HEK293 (cell line): Measurements from ENCODE around the gene HOXB13.

ENCODE experiments used
- BCL11A ChIP-seq: fragments of 450-650 bp; formaldehyde crosslinking; IDR thresholded peaks from 2 replicates; pipeline ENCODE4 v1.5.1; 2016; ENCODE audit warnings: low read depth, missing biosample characterization, missing genetic modification characterization
- FEZF1 ChIP-seq: fragments of 450-650 bp; formaldehyde crosslinking; IDR thresholded peaks from 2 replicates; pipeline ENCODE4 v1.5.1; 2016; ENCODE audit warnings: missing biosample characterization, missing genetic modification characterization
- GLI2 ChIP-seq: fragments of 450-650 bp; formaldehyde crosslinking; IDR thresholded peaks from 2 replicates; pipeline ENCODE4; 2017; ENCODE audit warnings: missing biosample characterization, missing genetic modification characterization, low read depth, borderline replicate concordance
- GLIS2 ChIP-seq: fragments of 450-650 bp; formaldehyde crosslinking; IDR thresholded peaks from 2 replicates; pipeline ENCODE4 v1.5.1; 2016; ENCODE audit warnings: missing biosample characterization, missing genetic modification characterization
- MZF1 ChIP-seq: fragments of 450-650 bp; formaldehyde crosslinking; IDR thresholded peaks from 2 replicates; pipeline ENCODE4 v1.5.1; 2017; ENCODE audit warnings: missing biosample characterization, missing genetic modification characterization, borderline replicate concordance
- ZFHX2 ChIP-seq: fragments of 450-650 bp; formaldehyde crosslinking; conservative IDR thresholded peaks from 2 replicates; pipeline ENCODE4 v1.5.1; 2016; ENCODE audit warnings: missing biosample characterization, missing genetic modification characterization
- ZNF155 ChIP-seq: fragments of 450-650 bp; formaldehyde crosslinking; IDR thresholded peaks from 2 replicates; pipeline ENCODE4 v1.5.1; 2016; ENCODE audit warnings: missing biosample characterization, missing genetic modification characterization
- ZNF169 ChIP-seq: fragments of 450-650 bp; formaldehyde crosslinking; IDR thresholded peaks from 2 replicates; pipeline ENCODE4 v1.5.1; 2016; ENCODE audit warnings: missing biosample characterization, missing genetic modification characterization
- ZNF211 ChIP-seq: fragments of 450-650 bp; formaldehyde crosslinking; IDR thresholded peaks from 2 replicates; pipeline ENCODE4 v1.5.1; 2016; ENCODE audit warnings: low read depth, missing biosample characterization, missing genetic modification characterization
- ZNF473 ChIP-seq: fragments of 450-650 bp; formaldehyde crosslinking; IDR thresholded peaks from 2 replicates; pipeline ENCODE4 v1.5.1; 2017; ENCODE audit warnings: missing biosample characterization, missing genetic modification characterization
- ZNF521 ChIP-seq: fragments of 450-650 bp; formaldehyde crosslinking; IDR thresholded peaks from 2 replicates; pipeline ENCODE4 v1.5.1; 2017; ENCODE audit warnings: missing biosample characterization, mild to moderate bottlenecking, missing genetic modification characterization
- ZNF544 ChIP-seq: fragments of 450-650 bp; formaldehyde crosslinking; IDR thresholded peaks from 2 replicates; pipeline ENCODE4 v1.5.0; 2017; ENCODE audit warnings: missing biosample characterization, missing genetic modification characterization
- ZNF548 ChIP-seq: fragments of 450-650 bp; formaldehyde crosslinking; IDR thresholded peaks from 2 replicates; pipeline ENCODE4 v1.5.1; 2016; ENCODE audit warnings: missing biosample characterization, missing genetic modification characterization
- ZNF664 ChIP-seq: fragments of 450-650 bp; formaldehyde crosslinking; IDR thresholded peaks from 2 replicates; pipeline ENCODE4 v1.5.1; 2016; ENCODE audit warnings: missing biosample characterization, missing genetic modification characterization
- TF ChIP-seq, protein P1 (sequence below): fragments of 450-650 bp; formaldehyde crosslinking; IDR thresholded peaks from 2 replicates; pipeline ENCODE4 v1.5.1; 2016; ENCODE audit warnings: missing biosample characterization, missing genetic modification characterization
- TF ChIP-seq, protein P2 (sequence below): fragments of 450-650 bp; formaldehyde crosslinking; IDR thresholded peaks from 2 replicates; pipeline ENCODE4 v1.5.1; 2016; ENCODE audit warnings: missing biosample characterization, missing genetic modification characterization
- TF ChIP-seq, protein P3 (sequence below): fragments of 450-650 bp; formaldehyde crosslinking; optimal IDR thresholded peaks from 2 replicates; pipeline ENCODE3; 2016; ENCODE audit warnings: missing biosample characterization, mild to moderate bottlenecking, missing genetic modification characterization
- TF ChIP-seq, protein P4 (sequence below): fragments of 450-650 bp; formaldehyde crosslinking; IDR thresholded peaks from 2 replicates; pipeline ENCODE4 v1.5.1; 2016; ENCODE audit warnings: missing biosample characterization, missing genetic modification characterization

HOXB13 gene

DNA sequence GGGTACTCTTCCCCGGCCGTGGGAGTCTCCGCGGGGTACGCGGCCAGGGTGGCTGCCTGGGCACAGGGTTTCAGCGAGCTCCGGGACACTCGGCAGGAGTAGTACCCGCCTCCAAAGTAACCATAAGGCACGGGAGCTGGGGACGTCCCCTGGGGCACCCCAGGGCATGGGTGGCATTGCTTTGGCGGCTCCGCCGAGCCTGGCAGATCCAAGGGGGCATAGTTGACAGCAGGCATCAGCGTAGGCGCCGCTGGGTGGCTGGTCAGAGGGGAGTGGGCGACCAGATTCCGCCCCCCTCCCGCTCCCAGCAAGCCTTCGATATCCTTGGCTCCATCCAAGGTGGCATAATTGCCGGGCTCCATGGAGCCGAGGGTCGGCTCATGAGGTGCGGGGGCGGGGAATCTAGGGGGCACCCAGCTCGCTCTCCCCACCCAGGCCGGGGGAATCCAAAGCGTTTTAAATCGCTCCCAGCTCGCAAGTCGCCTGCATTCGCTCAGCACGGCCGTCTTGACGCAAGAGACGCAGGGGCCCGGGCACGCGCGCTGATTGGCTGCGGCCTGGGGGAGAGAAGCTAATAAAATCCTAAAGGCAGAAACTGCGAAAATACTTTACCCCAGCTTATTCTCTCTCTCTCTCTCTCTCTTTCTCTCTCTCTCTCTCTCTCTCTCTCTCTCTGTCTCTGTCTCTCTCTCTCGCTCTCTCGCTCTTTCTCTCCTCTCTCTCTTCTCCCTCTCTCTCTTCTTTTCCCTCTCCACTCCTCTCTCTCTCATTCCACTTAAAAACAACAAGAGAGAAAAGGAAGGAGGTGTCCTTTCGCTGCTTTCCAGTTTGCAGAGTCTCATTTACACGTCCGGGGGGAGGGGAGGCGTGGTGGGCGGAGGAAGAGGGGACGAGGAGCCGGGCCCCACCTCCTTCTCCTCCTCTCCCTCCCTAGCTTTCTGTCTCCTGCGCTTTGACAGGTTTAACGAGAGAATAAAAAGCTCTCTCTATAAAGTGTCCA lies at the start of gene HOXB13 (continued):
- TF ChIP-seq, protein P1, sequence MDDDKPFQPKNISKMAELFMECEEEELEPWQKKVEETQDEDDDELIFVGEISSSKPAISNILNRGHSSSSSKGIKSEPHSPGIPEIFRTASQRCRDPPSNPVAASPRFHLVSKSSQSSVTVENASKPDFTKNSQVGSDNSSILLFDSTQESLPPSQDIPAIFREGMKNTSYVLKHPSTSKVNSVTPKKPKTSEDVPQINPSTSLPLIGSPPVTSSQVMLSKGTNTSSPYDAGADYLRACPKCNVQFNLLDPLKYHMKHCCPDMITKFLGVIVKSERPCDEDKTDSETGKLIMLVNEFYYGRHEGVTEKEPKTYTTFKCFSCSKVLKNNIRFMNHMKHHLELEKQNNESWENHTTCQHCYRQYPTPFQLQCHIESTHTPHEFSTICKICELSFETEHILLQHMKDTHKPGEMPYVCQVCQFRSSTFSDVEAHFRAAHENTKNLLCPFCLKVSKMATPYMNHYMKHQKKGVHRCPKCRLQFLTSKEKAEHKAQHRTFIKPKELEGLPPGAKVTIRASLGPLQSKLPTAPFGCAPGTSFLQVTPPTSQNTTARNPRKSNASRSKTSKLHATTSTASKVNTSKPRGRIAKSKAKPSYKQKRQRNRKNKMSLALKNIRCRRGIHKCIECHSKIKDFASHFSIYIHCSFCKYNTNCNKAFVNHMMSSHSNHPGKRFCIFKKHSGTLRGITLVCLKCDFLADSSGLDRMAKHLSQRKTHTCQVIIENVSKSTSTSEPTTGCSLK (tag by site-specific recombination), result no peak
- TF ChIP-seq, protein P2, sequence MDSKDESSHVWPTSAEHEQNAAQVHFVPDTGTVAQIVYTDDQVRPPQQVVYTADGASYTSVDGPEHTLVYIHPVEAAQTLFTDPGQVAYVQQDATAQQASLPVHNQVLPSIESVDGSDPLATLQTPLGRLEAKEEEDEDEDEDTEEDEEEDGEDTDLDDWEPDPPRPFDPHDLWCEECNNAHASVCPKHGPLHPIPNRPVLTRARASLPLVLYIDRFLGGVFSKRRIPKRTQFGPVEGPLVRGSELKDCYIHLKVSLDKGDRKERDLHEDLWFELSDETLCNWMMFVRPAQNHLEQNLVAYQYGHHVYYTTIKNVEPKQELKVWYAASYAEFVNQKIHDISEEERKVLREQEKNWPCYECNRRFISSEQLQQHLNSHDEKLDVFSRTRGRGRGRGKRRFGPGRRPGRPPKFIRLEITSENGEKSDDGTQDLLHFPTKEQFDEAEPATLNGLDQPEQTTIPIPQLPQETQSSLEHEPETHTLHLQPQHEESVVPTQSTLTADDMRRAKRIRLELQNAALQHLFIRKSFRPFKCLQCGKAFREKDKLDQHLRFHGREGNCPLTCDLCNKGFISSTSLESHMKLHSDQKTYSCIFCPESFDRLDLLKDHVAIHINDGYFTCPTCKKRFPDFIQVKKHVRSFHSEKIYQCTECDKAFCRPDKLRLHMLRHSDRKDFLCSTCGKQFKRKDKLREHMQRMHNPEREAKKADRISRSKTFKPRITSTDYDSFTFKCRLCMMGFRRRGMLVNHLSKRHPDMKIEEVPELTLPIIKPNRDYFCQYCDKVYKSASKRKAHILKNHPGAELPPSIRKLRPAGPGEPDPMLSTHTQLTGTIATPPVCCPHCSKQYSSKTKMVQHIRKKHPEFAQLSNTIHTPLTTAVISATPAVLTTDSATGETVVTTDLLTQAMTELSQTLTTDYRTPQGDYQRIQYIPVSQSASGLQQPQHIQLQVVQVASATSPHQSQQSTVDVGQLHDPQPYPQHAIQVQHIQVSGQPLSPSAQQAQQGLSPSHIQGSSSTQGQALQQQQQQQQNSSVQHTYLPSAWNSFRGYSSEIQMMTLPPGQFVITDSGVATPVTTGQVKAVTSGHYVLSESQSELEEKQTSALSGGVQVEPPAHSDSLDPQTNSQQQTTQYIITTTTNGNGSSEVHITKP (tag by site-specific recombination), result peak; percentile 94
- TF ChIP-seq, protein P3, sequence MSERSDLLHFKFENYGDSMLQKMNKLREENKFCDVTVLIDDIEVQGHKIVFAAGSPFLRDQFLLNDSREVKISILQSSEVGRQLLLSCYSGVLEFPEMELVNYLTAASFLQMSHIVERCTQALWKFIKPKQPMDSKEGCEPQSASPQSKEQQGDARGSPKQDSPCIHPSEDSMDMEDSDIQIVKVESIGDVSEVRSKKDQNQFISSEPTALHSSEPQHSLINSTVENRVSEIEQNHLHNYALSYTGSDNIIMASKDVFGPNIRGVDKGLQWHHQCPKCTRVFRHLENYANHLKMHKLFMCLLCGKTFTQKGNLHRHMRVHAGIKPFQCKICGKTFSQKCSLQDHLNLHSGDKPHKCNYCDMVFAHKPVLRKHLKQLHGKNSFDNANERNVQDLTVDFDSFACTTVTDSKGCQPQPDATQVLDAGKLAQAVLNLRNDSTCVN (tag by site-specific recombination), result peak; percentile 66
- no peak for TF ChIP-seq GLI2
- TF ChIP-seq, protein P4, sequence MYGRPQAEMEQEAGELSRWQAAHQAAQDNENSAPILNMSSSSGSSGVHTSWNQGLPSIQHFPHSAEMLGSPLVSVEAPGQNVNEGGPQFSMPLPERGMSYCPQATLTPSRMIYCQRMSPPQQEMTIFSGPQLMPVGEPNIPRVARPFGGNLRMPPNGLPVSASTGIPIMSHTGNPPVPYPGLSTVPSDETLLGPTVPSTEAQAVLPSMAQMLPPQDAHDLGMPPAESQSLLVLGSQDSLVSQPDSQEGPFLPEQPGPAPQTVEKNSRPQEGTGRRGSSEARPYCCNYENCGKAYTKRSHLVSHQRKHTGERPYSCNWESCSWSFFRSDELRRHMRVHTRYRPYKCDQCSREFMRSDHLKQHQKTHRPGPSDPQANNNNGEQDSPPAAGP (tag by site-specific recombination), result peak; percentile 93
- peak; percentile 94 for TF ChIP-seq FEZF1 (tag by site-specific recombination)
- TF ChIP-seq ZNF544, result no peak
- 0 out of 2 replicates have a peak, but pooled peaks have one; percentile 57 for TF ChIP-seq ZNF211 (tag by site-specific recombination)
- peak; percentile 72; the same call in 1 of the 2 replicates for TF ChIP-seq GLIS2 (tag by site-specific recombination)
- peak; percentile 30; the same call in 1 of the 2 replicates for TF ChIP-seq ZNF169 (tag by site-specific recombination)
- peak; percentile 81; the same call in 1 of the 2 replicates for TF ChIP-seq ZNF155 (tag by site-specific recombination)
- TF ChIP-seq BCL11A (tag by site-specific recombination), result peak; percentile 85; the same call in 1 of the 2 replicates
- peak; percentile 91 for TF ChIP-seq ZNF664 (tag by site-specific recombination)
- 0 out of 2 replicates have a peak, but pooled peaks have one; percentile 34 for TF ChIP-seq ZNF548 (tag by site-specific recombination)
- peak; percentile 86; the same call in 1 of the 2 replicates for TF ChIP-seq MZF1 (tag by site-specific recombination)
- TF ChIP-seq ZFHX2 (tag by site-specific recombination), result peak; percentile 84
- no peak for TF ChIP-seq ZNF521 (tag by site-specific recombination)
- no peak for TF ChIP-seq ZNF473
